GM12878 (cell line): ENCODE data around the gene CSF1. TPM values are rescaled to one million over a fixed set of nuclear protein-coding genes. Genes with fewer than 3 reads are reported as not detected.

Experiments
- ATAC-seq: fragments of 200-7000 bp; cut with Tn5 transposase; 3 replicates; pipeline ENCODE4 v1.9.1; 2020; ENCODE audit warnings: mild to moderate bottlenecking, moderate library complexity
- BruUV-seq: library from RNA; stranded (reverse); fragments of 400-500 nt; replicated peaks from 2 replicates; lab custom pipeline; 2021; lab: Mats Ljungman, UMichigan
- CTCF ChIA-PET: fragments of 300-600 bp; sonication (Branson Sonifier 250); formaldehyde crosslinking; extraction: SDS; loops from one replicate; lab custom pipeline; 2021; ENCODE audit warnings: inconsistent platforms; lab: Yijun Ruan, JAX
- POLR2A ChIA-PET: fragments of 350-600 bp; formaldehyde crosslinking; extraction: SDS; loops from one replicate; lab custom pipeline; 2021; ENCODE audit warnings: inconsistent platforms; lab: Charles Lee
- RAD21 ChIA-PET: fragments of 300-600 bp; sonication (Branson Sonifier 250); formaldehyde crosslinking; loops from one replicate; lab custom pipeline; 2023; ENCODE audit warnings: antibody characterized with exemption; ENCODE audit not compliant: unreplicated experiment; lab: Charles Lee
- SMC1A ChIA-PET: fragments of 300-600 bp; sonication (Branson Sonifier 250); formaldehyde crosslinking; loops from one replicate; lab custom pipeline; 2023; ENCODE audit not compliant: unreplicated experiment, uncharacterized antibody; lab: Charles Lee
- DNase-seq: peaks from one replicate; pipeline ENCODE4 v3.0.0-alpha.2; 2011; ENCODE audit warnings: low read depth, low spot score
- FAIRE-seq: peaks from 3 replicates; lab custom pipeline; 2011; peaks lifted over from hg19 to GRCh38; lab: Jason Lieb, UNC
- H2AFZ ChIP-seq: 2 replicates; pipeline ENCODE4 v1.6.0; 2011; ENCODE audit warnings: low read depth, low read length, control low read depth; ENCODE audit not compliant: control insufficient read depth
- H3K27ac ChIP-seq: 2 replicates; pipeline ENCODE4 v1.5.1; 2011; ENCODE audit warnings: control low read depth; ENCODE audit not compliant: control insufficient read depth, insufficient read depth
- H3K27me3 ChIP-seq, 2 experiments: replicated peaks in 1 of 2; 2 replicates each; pipeline versions ENCODE4 v1.6.0 to v1.6.1; 2011; ENCODE audit warnings: low read length in 1 of 2; ENCODE audit not compliant: control insufficient read depth in 2 of 2, insufficient read depth in 2 of 2
- H3K36me3 ChIP-seq, 2 experiments: 2 replicates each; pipeline ENCODE4 v1.5.1; 2011; ENCODE audit warnings: low read length in 1 of 2; ENCODE audit not compliant: control insufficient read depth in 2 of 2, insufficient read depth in 2 of 2
- H3K4me1 ChIP-seq: 2 replicates; pipeline ENCODE4 v1.6.1; 2011; ENCODE audit warnings: mild to moderate bottlenecking, low read length, moderate library complexity, mixed read lengths; ENCODE audit not compliant: control insufficient read depth, insufficient read depth
- H3K4me2 ChIP-seq: 2 replicates; pipeline ENCODE4 v1.6.0; 2011; ENCODE audit warnings: control low read depth; ENCODE audit not compliant: control insufficient read depth, insufficient read depth
- H3K4me3 ChIP-seq: fragments of 200-600 bp; sonication (generic); 2 replicates; pipeline ENCODE4 v1.5.1; 2016
- H3K79me2 ChIP-seq: 2 replicates; pipeline ENCODE4 v1.6.0; 2011; ENCODE audit warnings: low read length; ENCODE audit not compliant: control insufficient read depth, insufficient read depth
- H3K9ac ChIP-seq: 2 replicates; pipeline ENCODE4 v1.8.0; 2011; ENCODE audit warnings: low read length, control low read depth, mixed read lengths; ENCODE audit not compliant: control insufficient read depth, insufficient read depth
- H3K9me3 ChIP-seq: replicated peaks from 3 replicates; pipeline ENCODE4 v1.5.1; 2011; ENCODE audit warnings: mild to moderate bottlenecking, low read length; ENCODE audit not compliant: control insufficient read depth, insufficient read depth
- H4K20me1 ChIP-seq: 2 replicates; pipeline ENCODE4 v1.6.0; 2011; ENCODE audit not compliant: control insufficient read depth, insufficient read depth
- CHD1 ChIP-seq: IDR thresholded peaks from 2 replicates; pipeline ENCODE4 v1.6.1; 2012; ENCODE audit warnings: low read depth, low read length, improper control_type of control experiment
- CREM ChIP-seq: IDR thresholded peaks from 2 replicates; pipeline ENCODE4 v1.6.1; 2014; ENCODE audit warnings: antibody characterized with exemption, low read depth
- IKZF1 ChIP-seq: fragments of 450-650 bp; conservative IDR thresholded peaks from 2 replicates; pipeline ENCODE4 v1.6.1; 2017; ENCODE audit warnings: antibody characterized with exemption, mild to moderate bottlenecking
- IKZF2 ChIP-seq, 2 experiments: fragments of 450-650 bp; IDR thresholded peaks; 2 replicates each; pipeline ENCODE4 v1.6.1; 2017; ENCODE audit warnings: mild to moderate bottlenecking in 2 of 2, moderate library complexity in 2 of 2
- IRF5 ChIP-seq: fragments of 450-650 bp; IDR thresholded peaks from 2 replicates; pipeline ENCODE4 v1.6.1; 2017; ENCODE audit warnings: borderline replicate concordance
- MTA3 ChIP-seq: IDR thresholded peaks from 2 replicates; pipeline ENCODE4 v1.6.1; 2012; ENCODE audit warnings: low read length, inconsistent platforms, borderline replicate concordance
- NR2F1 ChIP-seq: fragments of 450-650 bp; conservative IDR thresholded peaks from 2 replicates; pipeline ENCODE4 v1.6.1; 2017; ENCODE audit warnings: mild to moderate bottlenecking
- POLR2A ChIP-seq: IDR thresholded peaks from 2 replicates; pipeline ENCODE4 v1.6.1; 2011; ENCODE audit warnings: low read depth, mild to moderate bottlenecking, low read length
- RAD51 ChIP-seq: fragments of 450-650 bp; IDR thresholded peaks from 2 replicates; pipeline ENCODE4 v1.6.1; 2016; ENCODE audit warnings: moderate library complexity, mild to moderate bottlenecking, inconsistent platforms
- SMAD5 ChIP-seq: IDR thresholded peaks from 2 replicates; pipeline ENCODE4 v1.6.1; 2016; ENCODE audit warnings: antibody characterized with exemption, low read depth
- SMC3 ChIP-seq: IDR thresholded peaks from 2 replicates; pipeline ENCODE4 v1.6.1; 2011; ENCODE audit warnings: low read length, improper control_type of control experiment, borderline replicate concordance
- STAT1 ChIP-seq: fragments of 450-650 bp; conservative IDR thresholded peaks from 2 replicates; pipeline ENCODE4 v1.6.1; 2014; ENCODE audit warnings: antibody characterized with exemption, mild to moderate bottlenecking
- TAF1 ChIP-seq: IDR thresholded peaks from 2 replicates; pipeline ENCODE4 v1.6.1; 2011; ENCODE audit warnings: mild to moderate bottlenecking, low read depth, low read length, borderline replicate concordance
- WRNIP1 ChIP-seq: IDR thresholded peaks from 2 replicates; pipeline ENCODE4 v1.6.1; 2011; ENCODE audit warnings: low read depth, low read length, improper control_type of control experiment, borderline replicate concordance
- ZNF592 ChIP-seq: fragments of 450-650 bp; IDR thresholded peaks from 2 replicates; pipeline ENCODE4 v1.6.1; 2017; ENCODE audit warnings: mild to moderate bottlenecking, moderate library complexity
- WGBS: methylation state at CpG from one replicate; pipeline ENCODE4 v1.1.6; 2016; ENCODE audit warnings: low lambda C conversion rate; ENCODE audit not compliant: insufficient replicate concordance, insufficient coverage; ENCODE audit errors: missing lambda C conversion rate; 5-methylcytosine and 5-hydroxymethylcytosine counted together
- in situ Hi-C: fragments of 300-500 bp; cut with MboI; formaldehyde crosslinking; loops from 9 replicates; pipeline ENCODE4 v1.14.3; 2018; ENCODE audit warnings: mixed read lengths
- intact Hi-C: fragments of 100-400 bp; cut with micrococcal nuclease; formaldehyde crosslinking; loops from one replicate; pipeline ENCODE4 v1.14.2; 2022; ENCODE audit not compliant: unreplicated experiment
- polyA plus RNA-seq, 11 experiments: library from polyadenylated mRNA; depleted of rRNA in 4 of 11; unstranded in 6 of 11; stranded (reverse) in 5 of 11; fragments of >200 nt; fragmentation: Nextera tagmentation in 4 of 11; fragmentation: Illumina TruSeq in 1 of 11; extraction: Ambion mirVana in 4 of 11; extraction: Trizol in 1 of 11; gene quantifications; 1 replicate in 1 of 11; 2 replicates in 10 of 11; pipeline versions ENCODE4 v1.2.1 to v1.2.3, GENCODE V29; 2011 to 2016; ENCODE audit warnings: inconsistent platforms in 2 of 11, missing spikeins in 2 of 11, low read depth in 1 of 11
- total RNA-seq, 4 experiments: library from RNA; depleted of rRNA in 3 of 4; stranded (reverse); fragments of >200 nt in 3 of 4; fragmentation: Illumina TruSeq in 1 of 4; extraction: Trizol in 1 of 4; gene quantifications; 2 replicates each; pipeline versions ENCODE4 v1.2.1 to v1.2.3, GENCODE V29; 2013 to 2021

The CSF1 gene
- total and polyA plus RNA-seq, 10 of the 15 experiments (the other 5 are each of a cell fraction or from before 2014, with no cell fraction given): 1.2 to 32.4 (median 13.0) TPM

- TF ChIP-seq NR2F1 (0 out of 2 replicates have a peak, but pooled peaks have one; percentile 31), IKZF1 (peak; percentile 88), POLR2A (0 out of 2 replicates have a peak, but pooled peaks have one; percentile 1), TAF1 (no peak)
Measured at GRCh38 chr1:109894823-109895719, 15.6 kb upstream of the CSF1 start (continued).

- no peak for ATAC-seq
- Histone ChIP-seq H2AFZ (no peak overlapping the region), H3K36me3 (no peaks in the 10 kb centered on the region), H3K79me2 (no peaks in the 10 kb centered on the region), H3K4me2 (no peak overlapping the region), H3K27ac (no peak overlapping the region), H3K4me1 (peaks cover 44% of the 10 kb centered on the region), H3K9me3 (no peaks in the 10 kb centered on the region), H3K27me3 (no peaks in the 10 kb centered on the region), H3K9ac (no peak overlapping the region), H4K20me1 (no peaks in the 10 kb centered on the region), H3K4me3 (no peak overlapping the region)
- POLR2A ChIA-PET: interaction anchor here (1.5 to 1.6 kb wide), 2 partner anchors 7 to 16 kb away, joined by 5 to 6 read pairs; no protein-coding TSS in a partner anchor
- 51% methylated on average over 15 of the region's 16 CpGs for WGBS
- in situ Hi-C loops (no loop called here), intact Hi-C loops (no loop called here)
- SMC1A ChIA-PET: interaction anchor here (0.7 to 1.5 kb wide), 8 partner anchors 9 to 88 kb away, joined by 3 to 5 read pairs (median 4); no protein-coding TSS in a partner anchor
- BruUV-seq: no TSS peak
- CTCF ChIA-PET: no interaction called here
- FAIRE-seq: no peak
- DNase-seq: no peak
- RAD21 ChIA-PET: interaction anchor here (1.3 to 1.8 kb wide), 2 partner anchors 8 to 11 kb away, joined by 4 read pairs; no protein-coding TSS in a partner anchor
- TF ChIP-seq RAD51 (no peak), STAT1 (no peak), SMAD5 (no peak), CREM (no peak), IKZF1 (no peak), ZNF592 (no peak), WRNIP1 (no peak), CHD1 (no peak), MTA3 (no peak), IRF5 (no peak), SMC3 (no peak), IKZF2 (IDR thresholded peaks at IDR 0.05) (no peak)
Measured at GRCh38 chr1:109895720-109896504, 14.7 kb upstream of the CSF1 start.
